ENCODE data around the gene TCF3. TPM values are rescaled to one million over a fixed set of nuclear protein-coding genes. Genes with fewer than 3 reads are reported as not detected.

TCF3 gene
- polyA plus RNA-seq, 1 donor from 2014 or later = 31.7 TPM

GRCh38 chr19:1609103-1609396 lies 43.4 kb downstream of the TCF3 start:
- Histone ChIP-seq H3K9ac (ENCODE audit: low read length) (no peak overlapping the region), H3K27ac (ENCODE audit: low read length) (no peak overlapping the region), H3K79me2 (replicated peaks; ENCODE audit: insufficient read depth, low read length) (peaks cover 12% of the 10 kb centered on the region), H3K27me3 (ENCODE audit: insufficient read depth, low read depth, low read length) (no peaks in the 10 kb centered on the region), H3K36me3 (ENCODE audit: insufficient read depth, low read length) (peaks cover 11% of the 10 kb centered on the region), H3K9me2 (ENCODE audit: insufficient read depth, low read length) (no peaks in the 10 kb centered on the region), H3K4me3 (ENCODE audit: low read length) (no peak overlapping the region), H3K4me2 (ENCODE audit: low read length) (no peak overlapping the region), H2AFZ (ENCODE audit: low read depth, low read length) (no peak overlapping the region), H3F3A (ENCODE audit: insufficient read depth, low read length, poor library complexity, severe bottlenecking) (no peaks in the 10 kb centered on the region), H3K9me3 (ENCODE audit: low read length) (no peaks in the 10 kb centered on the region), H4K20me1 (ENCODE audit: insufficient read depth) (no peaks in the 10 kb centered on the region)
- TF ChIP-seq EZH2 (IDR thresholded peaks at IDR 0.05; ENCODE audit: borderline replicate concordance, insufficient read depth, low read length, poor library complexity, severe bottlenecking) (no peak), POLR2AphosphoS5 (IDR thresholded peaks at IDR 0.05) (no peak), REST (IDR thresholded peaks at IDR 0.05; ENCODE audit: borderline replicate concordance) (no peak), RAD21 (conservative IDR thresholded peaks at IDR 0.05) (no peak), CTCF (IDR thresholded peaks at IDR 0.05; ENCODE audit: poor library complexity, severe bottlenecking) (no peak), TAF1 (IDR thresholded peaks at IDR 0.05; ENCODE audit: low read depth) (no peak), SMC3 (conservative IDR thresholded peaks at IDR 0.05; ENCODE audit: poor library complexity) (no peak), MXI1 (conservative IDR thresholded peaks at IDR 0.05; ENCODE audit: poor library complexity, severe bottlenecking) (no peak), EP300 (conservative IDR thresholded peaks at IDR 0.05; ENCODE audit: poor library complexity, severe bottlenecking) (no peak)

GRCh38 chr19:1608359-1609102 lies 43.9 kb downstream of the TCF3 start:
- Histone ChIP-seq H3K79me2 (replicated peaks; ENCODE audit: insufficient read depth, low read length) (peaks cover 17% of the 10 kb centered on the region), H3K4me2 (ENCODE audit: low read length) (no peak overlapping the region), H3K27ac (ENCODE audit: low read length) (no peak overlapping the region), H3K36me3 (ENCODE audit: insufficient read depth, low read length) (peaks cover 11% of the 10 kb centered on the region), H3K9ac (ENCODE audit: low read length) (no peak overlapping the region), H3K9me2 (ENCODE audit: insufficient read depth, low read length) (no peaks in the 10 kb centered on the region), H2AFZ (ENCODE audit: low read depth, low read length) (no peak overlapping the region), H3K9me3 (ENCODE audit: low read length) (no peaks in the 10 kb centered on the region), H3F3A (ENCODE audit: insufficient read depth, low read length, poor library complexity, severe bottlenecking) (no peaks in the 10 kb centered on the region), H3K27me3 (ENCODE audit: insufficient read depth, low read depth, low read length) (no peaks in the 10 kb centered on the region), H4K20me1 (ENCODE audit: insufficient read depth) (no peaks in the 10 kb centered on the region), H3K4me3 (ENCODE audit: low read length) (no peak overlapping the region)
- TF ChIP-seq TAF1 (IDR thresholded peaks at IDR 0.05; ENCODE audit: low read depth) (no peak), CTCF (IDR thresholded peaks at IDR 0.05; ENCODE audit: poor library complexity, severe bottlenecking) (no peak), REST (IDR thresholded peaks at IDR 0.05; ENCODE audit: borderline replicate concordance) (no peak), EZH2 (IDR thresholded peaks at IDR 0.05; ENCODE audit: borderline replicate concordance, insufficient read depth, low read length, poor library complexity, severe bottlenecking) (no peak), RAD21 (conservative IDR thresholded peaks at IDR 0.05) (no peak), MXI1 (conservative IDR thresholded peaks at IDR 0.05; ENCODE audit: poor library complexity, severe bottlenecking) (no peak), POLR2AphosphoS5 (IDR thresholded peaks at IDR 0.05) (no peak)
